Naive B cell (primary cell): ENCODE measurements around the gene CCSER2. TPM values are rescaled to one million over a fixed set of nuclear protein-coding genes. Genes with fewer than 3 reads are reported as not detected.
A peak's percentile ranks its signal among the peaks of the same experiment; 100 is the strongest.
"Not testable (repeated sequence)": the region's sequence is repeated elsewhere in the genome, so short reads cannot be mapped to it uniquely, and the experiment has no call there.

ENCODE experiments used
- ATAC-seq, 2 donors: fragments of 150-1000 bp; cut with Tn5 transposase; 2 replicates each; pipeline ENCODE4 v1.10.0; 2021; ENCODE audit warnings: low read depth in 2 of 2, mild to moderate bottlenecking in 2 of 2, moderate library complexity in 2 of 2
- DNase-seq: peaks from one replicate; pipeline ENCODE4 v3.0.0; 2022
- H3K27ac Mint-ChIP-seq, 6 donors: one replicate each; pipeline ENCODE4 v1.8.0; 2020 to 2022; ENCODE audit warnings: mild to moderate bottlenecking in 6 of 6, mixed read lengths in 6 of 6, moderate library complexity in 5 of 6, inconsistent platforms in 2 of 6
- H3K27me3 Mint-ChIP-seq, 3 donors: one replicate each; pipeline ENCODE4 v1.8.0; 2021 to 2022; ENCODE audit warnings: mixed read lengths in 3 of 3, mild to moderate bottlenecking in 1 of 3
- H3K36me3 Mint-ChIP-seq, 2 donors: one replicate each; pipeline ENCODE4 v1.8.0; 2020 to 2022; ENCODE audit warnings: mixed read lengths in 2 of 2, inconsistent platforms in 1 of 2, mild to moderate bottlenecking in 1 of 2
- H3K4me1 Mint-ChIP-seq, 3 donors: one replicate each; pipeline ENCODE4 v1.8.0; 2020 to 2022; ENCODE audit warnings: mixed read lengths in 3 of 3, inconsistent platforms in 1 of 3, mild to moderate bottlenecking in 1 of 3, moderate library complexity in 1 of 3
- H3K4me3 Mint-ChIP-seq, 8 donors: one replicate each; pipeline ENCODE4 v1.8.0; 2020 to 2022; ENCODE audit warnings: mild to moderate bottlenecking in 8 of 8, mixed read lengths in 8 of 8, moderate library complexity in 8 of 8, inconsistent platforms in 2 of 8
- H3K9me3 Mint-ChIP-seq, 7 donors: one replicate each; pipeline ENCODE4 v1.8.0; 2020 to 2022; ENCODE audit warnings: mixed read lengths in 7 of 7, mild to moderate bottlenecking in 5 of 7, inconsistent platforms in 2 of 7, moderate library complexity in 1 of 7
- polyA plus RNA-seq, 6 donors: library from polyadenylated mRNA; unstranded; fragments of 300-500 nt; fragmentation: Illumina TruSeq; gene quantifications; one replicate each; pipeline ENCODE4 v1.2.3, GENCODE V29; 2021; ENCODE audit warnings: low read depth in 6 of 6

The CCSER2 gene
- polyA plus RNA-seq, 6 donors from 2014 or later, result 19.4 to 45.1 (median 33.6) TPM

DNA sequence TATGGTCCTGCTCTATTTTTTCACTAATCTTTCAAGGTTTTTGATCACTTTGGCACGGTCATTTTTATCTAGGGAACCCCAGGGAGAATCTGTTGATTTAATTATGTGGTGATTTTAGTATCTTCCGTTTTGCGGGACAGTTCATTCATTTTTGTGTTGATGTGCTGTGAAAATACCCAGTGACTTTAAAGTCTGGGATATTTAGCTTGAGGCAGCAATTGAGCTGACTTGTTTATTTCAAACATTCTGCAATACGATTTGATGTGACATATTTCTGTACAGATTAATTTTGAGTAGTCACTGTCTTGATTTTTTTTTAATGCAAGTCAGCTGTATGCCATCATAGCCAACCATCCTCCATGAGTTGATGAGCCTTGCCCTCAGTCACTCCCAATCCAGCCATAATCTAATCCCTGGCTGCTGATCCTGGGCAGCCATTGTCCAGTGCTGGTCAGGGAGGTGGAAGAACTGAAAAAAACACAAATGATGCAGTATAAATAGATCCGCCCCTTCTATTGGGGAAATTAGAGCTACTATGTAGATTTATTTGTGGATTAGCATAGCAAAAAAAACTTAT lies 183.4 kb downstream of the CCSER2 start:
- Mint-ChIP-seq H3K36me3 (peaks cover 17 to 18% of the 10 kb centered on the region in 2 donors), H3K4me1 (peaks cover 0 to 3% (median 0%) of the 10 kb centered on the region in 3 donors), H3K27ac (peak overlapping the region in 1 of 6 donors; percentile 39), H3K4me3 (no peak overlapping the region), H3K27me3 (no peaks in the 10 kb centered on the region), H3K9me3 (no peaks in the 10 kb centered on the region)
- DNase-seq (no peak), ATAC-seq (no peak)

DNA sequence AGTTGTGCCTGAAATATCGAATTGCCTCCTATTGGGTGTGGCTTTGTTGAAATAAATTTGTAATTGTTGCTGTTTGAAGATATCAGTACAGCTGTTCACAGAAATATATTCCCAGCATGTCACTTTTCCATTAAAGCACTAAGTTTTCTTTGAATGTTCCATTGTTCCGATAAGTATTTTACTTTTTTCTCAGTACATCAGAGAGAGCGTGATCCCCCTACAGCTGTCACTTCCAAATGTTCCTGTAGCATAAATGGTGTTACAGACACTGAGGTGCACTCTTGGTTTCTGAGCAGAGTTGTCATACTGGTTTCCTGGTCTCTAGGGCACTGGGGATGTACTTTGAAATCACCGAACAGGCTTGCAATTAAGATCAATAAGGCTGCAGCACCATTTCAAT lies 189.2 kb downstream of the CCSER2 start:
- H3K4me1 Mint-ChIP-seq, result no peaks in the 10 kb centered on the region
- H3K9me3 Mint-ChIP-seq, result no peaks in the 10 kb centered on the region
- H3K4me3 Mint-ChIP-seq, result no peak overlapping the region
- no peaks in the 10 kb centered on the region for H3K27me3 Mint-ChIP-seq
- ATAC-seq, result no peak
- H3K36me3 Mint-ChIP-seq, result peaks cover 17 to 18% of the 10 kb centered on the region in 2 donors
- no peak overlapping the region for H3K27ac Mint-ChIP-seq
- DNase-seq, result no peak

- H3K9me3 Mint-ChIP-seq, result no peaks in the 10 kb centered on the region
- no peaks in the 10 kb centered on the region for H3K27me3 Mint-ChIP-seq
- H3K36me3 Mint-ChIP-seq, result peaks cover 5 to 6% of the 10 kb centered on the region in 2 donors
- DNase-seq (no peak), ATAC-seq (no peak)
- H3K4me3 Mint-ChIP-seq, result no peak overlapping the region
- peak overlapping the region in 3 of 6 donors; percentile 8 to 57 (median 10) for H3K27ac Mint-ChIP-seq
- H3K4me1 Mint-ChIP-seq, result no peaks in the 10 kb centered on the region
Measured at GRCh38 chr10:84519235-84519634, 190.8 kb downstream of the CCSER2 start.

- H3K27me3 Mint-ChIP-seq, result peaks cover 0 to 11% (median 0%) of the 10 kb centered on the region in 3 donors
- H3K36me3 Mint-ChIP-seq, result peaks cover 0 to 10% of the 10 kb centered on the region in 2 donors
- no peak for ATAC-seq
- DNase-seq, result no peak
- H3K4me3 Mint-ChIP-seq, result no peak overlapping the region
- H3K9me3 Mint-ChIP-seq, result peaks cover 0 to 11% (median 9%) of the 10 kb centered on the region in 7 donors
- H3K4me1 Mint-ChIP-seq, result no peaks in the 10 kb centered on the region
- peak overlapping the region in 1 of 6 donors; percentile 29 for H3K27ac Mint-ChIP-seq
Measured at GRCh38 chr10:84521013-84521412, 192.6 kb downstream of the CCSER2 start.

DNA sequence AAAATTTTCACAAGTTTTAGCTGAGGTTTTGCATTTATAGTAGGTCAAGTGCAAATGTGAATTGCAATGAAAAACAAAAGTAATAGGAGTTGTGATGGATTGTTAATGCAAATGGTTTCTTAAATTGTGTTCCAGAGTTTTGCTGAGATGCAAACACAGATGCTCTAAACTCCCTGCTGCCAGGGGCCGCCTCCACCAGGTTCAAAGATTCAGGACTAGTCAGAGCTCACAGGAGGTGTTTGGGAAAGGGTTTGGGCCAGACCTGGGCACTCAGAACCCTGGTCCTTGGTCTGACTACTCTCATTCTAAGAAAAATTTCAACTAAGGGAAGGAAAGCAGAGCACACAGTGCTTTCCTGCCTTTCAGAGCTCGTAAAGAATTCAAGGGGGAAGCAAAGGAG lies 193.1 kb downstream of the CCSER2 start:
- Mint-ChIP-seq H3K4me3 (no peak overlapping the region), H3K27me3 (peaks cover 0 to 11% (median 0%) of the 10 kb centered on the region in 3 donors), H3K9me3 (peaks cover 0 to 15% (median 13%) of the 10 kb centered on the region in 7 donors), H3K36me3 (peaks cover 0 to 11% of the 10 kb centered on the region in 2 donors), H3K27ac (peak overlapping the region in 1 of 6 donors; percentile 43), H3K4me1 (no peaks in the 10 kb centered on the region)
- no peak for ATAC-seq
- DNase-seq, result no peak

- no peak overlapping the region for H3K27ac Mint-ChIP-seq
- H3K4me1 Mint-ChIP-seq, result no peaks in the 10 kb centered on the region
- no peak overlapping the region for H3K4me3 Mint-ChIP-seq
- DNase-seq, result no peak
- H3K9me3 Mint-ChIP-seq, result peaks cover 4 to 19% (median 13%) of the 10 kb centered on the region in 7 donors
- peaks cover 0 to 11% (median 2%) of the 10 kb centered on the region in 3 donors for H3K27me3 Mint-ChIP-seq
- H3K36me3 Mint-ChIP-seq, result peaks cover 0 to 17% of the 10 kb centered on the region in 2 donors
- ATAC-seq, result no peak
Measured at GRCh38 chr10:84522612-84523462, 194.4 kb downstream of the CCSER2 start.

- Mint-ChIP-seq H3K27me3 (peaks cover 0 to 11% (median 5%) of the 10 kb centered on the region in 3 donors), H3K4me1 (no peaks in the 10 kb centered on the region), H3K27ac (peak overlapping the region in 1 of 6 donors; percentile 13), H3K9me3 (peaks cover 4 to 19% (median 13%) of the 10 kb centered on the region in 7 donors), H3K36me3 (peaks cover 0 to 17% of the 10 kb centered on the region in 2 donors), H3K4me3 (no peak overlapping the region)
- ATAC-seq (no peak), DNase-seq (no peak)
Measured at GRCh38 chr10:84523526-84523925, 195.1 kb downstream of the CCSER2 start.

DNA sequence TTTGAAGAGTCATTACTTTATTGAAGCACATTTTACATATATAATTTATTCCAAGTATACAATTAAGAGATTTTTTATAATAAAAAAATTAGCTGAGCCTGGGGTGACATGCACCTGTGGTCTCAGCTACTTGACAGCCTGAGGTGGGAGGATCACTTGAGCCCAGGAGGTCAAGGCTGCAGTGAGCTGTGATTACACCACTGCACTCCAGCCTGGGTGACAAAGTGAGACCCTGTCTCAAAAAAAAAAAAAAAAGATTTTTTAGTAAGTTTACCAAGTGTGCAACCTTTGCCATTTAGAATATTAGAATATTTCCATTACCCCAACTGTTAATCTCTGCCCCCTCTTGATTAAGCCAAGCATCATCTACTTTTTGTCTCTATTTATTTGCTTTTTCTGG lies 196.0 kb downstream of the CCSER2 start:
- ATAC-seq (no peak), DNase-seq (no peak)
- no peak overlapping the region for H3K27ac Mint-ChIP-seq
- peaks cover 0 to 13% (median 5%) of the 10 kb centered on the region in 3 donors for H3K27me3 Mint-ChIP-seq
- no peak overlapping the region for H3K4me3 Mint-ChIP-seq
- no peaks in the 10 kb centered on the region for H3K4me1 Mint-ChIP-seq
- H3K9me3 Mint-ChIP-seq, result peaks cover 4 to 19% (median 13%) of the 10 kb centered on the region in 7 donors
- H3K36me3 Mint-ChIP-seq, result peaks cover 0 to 17% of the 10 kb centered on the region in 2 donors

DNA sequence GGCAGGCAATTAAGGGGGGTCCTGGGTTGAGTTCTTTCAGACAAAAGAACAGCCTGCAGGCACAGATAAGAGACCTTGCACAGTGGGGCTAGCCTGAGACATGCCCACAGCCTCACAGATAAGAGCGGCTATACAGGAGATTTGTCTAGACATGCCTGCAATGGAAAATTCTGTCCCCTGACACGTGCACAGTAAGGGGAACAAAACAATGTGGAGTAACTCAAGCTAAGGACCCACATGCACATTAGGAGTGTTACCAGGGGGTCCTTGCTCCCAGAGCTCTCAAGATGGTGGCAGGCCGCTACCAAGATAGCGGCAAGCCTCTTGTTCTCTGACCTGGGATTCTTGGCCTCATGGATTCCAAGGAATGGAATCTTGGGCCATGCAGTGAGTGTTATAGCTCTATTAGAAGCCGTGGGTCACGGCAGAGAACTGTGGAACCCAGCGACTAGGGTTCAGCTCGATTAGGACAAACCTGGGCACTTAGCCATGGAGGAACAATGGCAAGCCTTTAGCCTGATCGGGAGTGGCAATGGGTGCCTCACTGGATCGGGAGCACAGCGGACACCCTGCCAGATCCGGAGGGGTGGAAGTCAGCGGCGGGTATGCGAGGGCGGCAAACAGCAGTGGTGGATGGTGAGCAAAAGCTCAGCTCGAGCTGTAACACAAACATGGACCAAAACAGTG lies 196.9 kb downstream of the CCSER2 start:
- DNase-seq, result no peak
- H3K36me3 Mint-ChIP-seq, result peaks cover 0 to 17% of the 10 kb centered on the region in 2 donors
- H3K27me3 Mint-ChIP-seq, result peaks cover 0 to 17% (median 5%) of the 10 kb centered on the region in 3 donors
- ATAC-seq, result no peak
- no peak overlapping the region for H3K27ac Mint-ChIP-seq
- no peaks in the 10 kb centered on the region for H3K4me1 Mint-ChIP-seq
- H3K9me3 Mint-ChIP-seq, result peaks cover 4 to 19% (median 13%) of the 10 kb centered on the region in 7 donors
- peak overlapping the region in 1 of 8 donors; percentile 10 for H3K4me3 Mint-ChIP-seq

- not testable (repeated sequence) for DNase-seq, ATAC-seq, H3K4me1 Mint-ChIP-seq
- H3K27me3 Mint-ChIP-seq, result peaks cover 0 to 17% (median 5%) of the 10 kb centered on the region in 3 donors
- H3K9me3 Mint-ChIP-seq, result peaks cover 4 to 19% (median 13%) of the 10 kb centered on the region in 7 donors
- H3K27ac Mint-ChIP-seq, result peak overlapping the region in 1 of 6 donors; percentile 75
- peaks cover 0 to 17% of the 10 kb centered on the region in 2 donors for H3K36me3 Mint-ChIP-seq
- peak overlapping the region in 1 of 8 donors; percentile 10 for H3K4me3 Mint-ChIP-seq
Measured at GRCh38 chr10:84525807-84526182, 197.4 kb downstream of the CCSER2 start.

GRCh38 chr10:84527386-84527785 lies 199.0 kb downstream of the CCSER2 start:
- ATAC-seq, H3K4me3 Mint-ChIP-seq, DNase-seq, H3K27ac Mint-ChIP-seq, H3K4me1 Mint-ChIP-seq: not testable (repeated sequence)
- H3K36me3 Mint-ChIP-seq, result peaks cover 0 to 17% of the 10 kb centered on the region in 2 donors
- peaks cover 4 to 19% (median 13%) of the 10 kb centered on the region in 7 donors for H3K9me3 Mint-ChIP-seq
- H3K27me3 Mint-ChIP-seq, result peaks cover 0 to 17% (median 5%) of the 10 kb centered on the region in 3 donors

DNA sequence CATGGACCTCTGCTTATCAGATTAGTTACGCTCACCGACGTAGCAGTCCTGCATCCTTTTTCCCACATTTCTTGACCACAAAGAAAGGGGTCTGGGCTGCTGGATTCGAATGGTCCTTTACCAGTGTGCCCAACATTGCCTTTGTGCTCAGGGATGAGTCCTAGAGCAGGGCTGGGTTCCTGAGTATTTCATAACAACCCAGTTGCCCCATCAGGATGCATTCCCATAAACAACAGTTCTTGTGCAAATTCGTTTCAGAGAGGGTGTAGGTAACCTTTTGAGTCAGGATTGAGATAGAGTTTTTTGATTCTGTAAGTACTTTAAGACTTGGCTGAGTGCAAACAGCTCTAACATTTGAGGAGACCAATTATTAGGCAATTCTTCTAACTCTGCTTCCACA lies 200.1 kb downstream of the CCSER2 start:
- not testable (repeated sequence) for DNase-seq, H3K4me1 Mint-ChIP-seq, H3K27ac Mint-ChIP-seq, ATAC-seq
- peak overlapping the region in 1 of 8 donors; percentile 36 for H3K4me3 Mint-ChIP-seq
- peaks cover 0 to 17% of the 10 kb centered on the region in 2 donors for H3K36me3 Mint-ChIP-seq
- peaks cover 5 to 23% (median 10%) of the 10 kb centered on the region in 3 donors for H3K27me3 Mint-ChIP-seq
- peaks cover 4 to 19% (median 13%) of the 10 kb centered on the region in 7 donors for H3K9me3 Mint-ChIP-seq

DNA sequence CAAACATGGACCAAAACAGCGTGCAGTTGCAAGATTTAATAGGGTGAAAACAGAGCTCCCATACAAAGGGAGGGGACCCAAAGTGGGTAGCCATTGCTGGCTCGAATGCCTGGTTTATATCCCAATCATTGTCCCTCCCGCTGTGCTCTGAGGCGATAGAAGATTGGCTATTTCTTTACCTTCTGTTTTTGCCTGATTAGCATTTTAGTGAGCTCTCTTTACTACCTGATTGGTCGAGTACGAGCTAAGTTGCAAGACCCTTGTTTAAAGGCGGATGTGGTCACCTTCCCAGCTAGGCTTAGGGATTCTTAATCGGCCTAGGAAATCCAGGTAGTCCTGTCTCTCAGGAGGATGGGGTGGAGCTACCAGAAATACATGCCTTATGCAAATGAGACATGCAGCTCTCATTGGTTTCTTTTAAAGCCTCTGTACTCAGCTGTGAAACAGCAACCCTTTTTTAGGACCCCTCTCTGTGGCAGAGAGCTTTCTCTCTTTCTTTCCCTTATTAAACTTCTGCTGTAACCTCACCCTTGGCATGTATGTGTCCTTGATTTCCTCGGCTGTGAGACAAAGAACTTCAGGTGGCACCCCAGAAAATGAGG lies 202.4 kb downstream of the CCSER2 start:
- Mint-ChIP-seq H3K27ac (no peak overlapping the region), H3K27me3 (peaks cover 5 to 32% (median 21%) of the 10 kb centered on the region in 3 donors), H3K9me3 (peaks cover 4 to 11% (median 6%) of the 10 kb centered on the region in 7 donors), H3K4me1 (no peaks in the 10 kb centered on the region), H3K4me3 (no peak overlapping the region), H3K36me3 (peaks cover 0 to 7% of the 10 kb centered on the region in 2 donors)
- ATAC-seq (no peak), DNase-seq (no peak)
